ENCODE data around the gene DCLK1. TPM values are rescaled to one million over a fixed set of nuclear protein-coding genes. Genes with fewer than 3 reads are reported as not detected.

Gene DCLK1
- total RNA-seq, 6 experiments from 2014 or later = 0.07 to 0.12 (median 0.10) TPM; not detected in 2

DNA sequence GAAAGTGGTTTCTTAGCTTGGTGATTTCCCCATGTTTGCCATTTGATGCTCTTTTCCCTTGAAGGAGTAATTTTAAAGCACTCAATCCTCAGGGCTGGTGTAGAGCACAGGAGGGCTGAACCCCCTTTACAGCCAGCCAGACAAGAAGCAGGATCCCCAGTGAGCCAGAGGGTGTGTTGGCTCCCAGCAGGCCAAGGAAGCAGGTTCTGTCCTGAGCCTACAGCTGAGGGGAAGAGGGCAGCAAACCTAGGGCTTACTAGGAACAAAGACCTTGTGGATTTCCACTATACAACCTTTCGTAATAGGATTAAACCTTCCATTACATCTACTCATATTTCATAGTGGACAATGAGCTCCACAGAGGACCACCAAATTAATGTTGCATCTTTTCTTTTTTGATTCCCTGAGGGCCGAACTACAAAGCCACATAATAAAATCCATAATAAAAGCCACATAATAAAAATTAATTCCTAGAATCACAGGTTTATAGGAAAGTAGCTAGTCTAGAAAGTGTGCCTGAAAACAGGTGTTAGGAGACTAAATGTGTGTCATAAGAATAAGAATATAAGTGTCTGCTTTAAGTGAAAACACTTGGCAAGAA is 300.2 kb downstream of the DCLK1 start:
- no peak for ATAC-seq
- intact Hi-C loops (cut with DNase I) = no loop called here
- WGBS (ENCODE audit: insufficient coverage, low coverage, low lambda C conversion rate, missing lambda C conversion rate) = 67% methylated on average over 2 of the region's 2 CpGs

DNA sequence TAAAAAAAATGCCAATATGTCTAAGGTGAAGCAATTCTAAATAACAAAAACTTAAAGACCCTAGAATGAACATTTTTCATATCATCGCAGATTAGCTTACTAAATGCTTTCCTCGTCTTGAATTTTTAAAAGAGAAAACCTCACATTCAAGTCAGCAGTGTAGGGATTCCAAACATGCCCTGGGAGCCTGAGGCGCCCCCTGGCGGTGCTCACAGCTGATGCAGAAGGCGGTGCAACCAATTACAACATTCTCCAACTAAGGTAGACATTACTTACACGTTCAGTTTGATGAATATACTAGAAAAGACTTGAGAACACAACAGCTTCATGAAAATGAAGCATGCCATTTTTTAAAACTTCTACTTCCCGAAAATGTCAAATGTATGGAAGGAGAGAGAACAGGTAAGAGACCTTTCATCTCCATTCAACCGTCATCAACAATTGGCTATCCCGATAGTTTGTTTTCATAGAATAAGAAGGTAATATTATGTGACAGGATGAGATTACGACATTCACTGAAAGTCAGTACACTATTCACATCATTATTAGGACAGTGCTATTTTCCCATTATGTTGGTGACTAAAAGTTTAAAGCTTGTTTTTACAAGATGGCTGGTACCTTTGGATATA is 304.4 kb downstream of the DCLK1 start:
- no peak for TF ChIP-seq POLR2A (IDR thresholded peaks at IDR 0.05)
- TF ChIP-seq, protein P1, sequence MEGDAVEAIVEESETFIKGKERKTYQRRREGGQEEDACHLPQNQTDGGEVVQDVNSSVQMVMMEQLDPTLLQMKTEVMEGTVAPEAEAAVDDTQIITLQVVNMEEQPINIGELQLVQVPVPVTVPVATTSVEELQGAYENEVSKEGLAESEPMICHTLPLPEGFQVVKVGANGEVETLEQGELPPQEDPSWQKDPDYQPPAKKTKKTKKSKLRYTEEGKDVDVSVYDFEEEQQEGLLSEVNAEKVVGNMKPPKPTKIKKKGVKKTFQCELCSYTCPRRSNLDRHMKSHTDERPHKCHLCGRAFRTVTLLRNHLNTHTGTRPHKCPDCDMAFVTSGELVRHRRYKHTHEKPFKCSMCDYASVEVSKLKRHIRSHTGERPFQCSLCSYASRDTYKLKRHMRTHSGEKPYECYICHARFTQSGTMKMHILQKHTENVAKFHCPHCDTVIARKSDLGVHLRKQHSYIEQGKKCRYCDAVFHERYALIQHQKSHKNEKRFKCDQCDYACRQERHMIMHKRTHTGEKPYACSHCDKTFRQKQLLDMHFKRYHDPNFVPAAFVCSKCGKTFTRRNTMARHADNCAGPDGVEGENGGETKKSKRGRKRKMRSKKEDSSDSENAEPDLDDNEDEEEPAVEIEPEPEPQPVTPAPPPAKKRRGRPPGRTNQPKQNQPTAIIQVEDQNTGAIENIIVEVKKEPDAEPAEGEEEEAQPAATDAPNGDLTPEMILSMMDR (IDR thresholded peaks at IDR 0.05) = peak in 1 of 4 donors; percentile 30
- intact Hi-C loops (cut with DNase I) = no loop called here
- no peak for DNase-seq
- Histone ChIP-seq H3K4me1 (no peaks in the 10 kb centered on the region), H3K27ac (no peak overlapping the region), H3K27me3 (no peaks in the 10 kb centered on the region), H3K4me3 (no peak overlapping the region), H3K9me3 (no peaks in the 10 kb centered on the region), H3K36me3 (no peaks in the 10 kb centered on the region)
- 44% methylated on average over 10 of the region's 10 CpGs for whole genome bisulfite sequencing (ENCODE audit: insufficient coverage, low coverage, low lambda C conversion rate, missing lambda C conversion rate)
- ATAC-seq = no peak

More for the DNA sequence above, 300.2 kb downstream of the DCLK1 start:
- H3K9me3 ChIP-seq = no peaks in the 10 kb centered on the region
- H3K27ac ChIP-seq = no peak overlapping the region
- H3K36me3 ChIP-seq = no peaks in the 10 kb centered on the region
- TF ChIP-seq POLR2A (IDR thresholded peaks at IDR 0.05) = no peak
- TF ChIP-seq, protein P1 (IDR thresholded peaks at IDR 0.05) = no peak
- no peak for DNase-seq
- H3K4me1 ChIP-seq = no peaks in the 10 kb centered on the region
- H3K27me3 ChIP-seq = no peaks in the 10 kb centered on the region
- no peak overlapping the region for H3K4me3 ChIP-seq

DNA sequence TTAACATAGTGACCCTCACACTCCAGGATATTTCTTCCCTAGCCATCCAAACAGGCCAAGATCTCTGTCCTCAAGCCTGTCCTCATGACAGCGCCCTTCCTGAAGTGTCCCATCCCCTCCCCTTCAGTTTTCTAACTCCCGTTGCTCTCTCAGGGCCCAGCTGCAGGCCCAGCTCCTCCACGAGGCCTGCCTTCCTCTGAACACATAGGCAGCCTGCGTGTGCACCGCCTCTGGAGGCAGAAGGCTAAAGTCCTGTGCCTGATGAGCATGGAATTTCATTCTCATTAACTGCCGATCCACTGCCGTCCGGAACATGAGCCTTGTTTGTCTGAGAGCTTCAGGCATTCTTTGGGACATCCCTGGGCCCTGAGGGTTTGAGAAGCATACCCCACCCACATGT is 306.4 kb downstream of the DCLK1 start:
- TF ChIP-seq, protein P1 (IDR thresholded peaks at IDR 0.05) = no peak
- no peak for TF ChIP-seq POLR2A (IDR thresholded peaks at IDR 0.05)
- intact Hi-C loops (cut with DNase I) = no loop called here
- Histone ChIP-seq H3K27ac (no peak overlapping the region), H3K9me3 (no peaks in the 10 kb centered on the region), H3K4me1 (no peaks in the 10 kb centered on the region), H3K36me3 (no peaks in the 10 kb centered on the region), H3K4me3 (no peak overlapping the region), H3K27me3 (no peaks in the 10 kb centered on the region)
- 75% methylated on average over 4 of the region's 8 CpGs for WGBS (ENCODE audit: insufficient coverage, low coverage, low lambda C conversion rate, missing lambda C conversion rate)
- DNase-seq (no peak), ATAC-seq (no peak)

DNA sequence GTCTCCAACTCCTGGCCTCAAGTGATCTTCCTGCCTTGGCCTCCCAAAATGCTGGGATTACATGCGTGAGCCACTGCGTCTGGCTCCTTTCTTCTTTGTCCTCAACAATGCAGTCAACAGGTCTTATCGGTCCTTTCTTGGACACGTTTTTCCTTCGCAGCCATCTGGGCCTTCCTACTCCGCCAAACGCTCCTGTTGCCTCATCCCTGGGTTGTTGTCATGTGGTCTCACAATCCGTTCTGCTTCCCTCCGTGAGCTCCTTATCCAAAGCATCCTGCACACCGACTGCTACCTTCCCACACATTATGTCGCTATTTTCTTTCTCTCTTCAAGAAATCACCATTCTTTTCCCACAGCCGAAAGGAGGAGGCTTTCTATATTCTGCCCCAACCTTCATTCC is 306.8 kb downstream of the DCLK1 start:
- ATAC-seq (no peak), DNase-seq (no peak)
- no peaks in the 10 kb centered on the region for H3K9me3 ChIP-seq
- TF ChIP-seq, protein P1 (IDR thresholded peaks at IDR 0.05) = no peak
- TF ChIP-seq POLR2A (IDR thresholded peaks at IDR 0.05) = no peak
- no peaks in the 10 kb centered on the region for H3K4me1 ChIP-seq
- intact Hi-C loops (cut with DNase I) = no loop called here
- WGBS (ENCODE audit: insufficient coverage, low coverage, low lambda C conversion rate, missing lambda C conversion rate) = 77% methylated on average over 10 of the region's 12 CpGs
- no peaks in the 10 kb centered on the region for H3K36me3 ChIP-seq
- H3K4me3 ChIP-seq = no peak overlapping the region
- no peaks in the 10 kb centered on the region for H3K27me3 ChIP-seq
- no peak overlapping the region for H3K27ac ChIP-seq

Data from right lobe of liver (tissue), 6 donors.